Mesenteric fat pad (tissue), 1 donor: ENCODE results near the gene HNRNPAB. TPM values are rescaled to one million over a fixed set of nuclear protein-coding genes. Genes with fewer than 3 reads are reported as not detected.
"Not testable (repeated sequence)": the region's sequence is repeated elsewhere in the genome, so short reads cannot be mapped to it uniquely, and the experiment has no call there.

Experiments
- DNase-seq: peaks from one replicate; pipeline ENCODE4 v3.0.0-alpha.2; 2020; ENCODE audit warnings: low spot score
- total RNA-seq: library from RNA; stranded (reverse); fragmentation: NEBNext Ultra II Directional; extraction: Animal tissue kit (Norgen Biotek cat#: 25700); gene quantifications from one replicate; pipeline ENCODE4 v1.2.1, GENCODE V29; 2021
- donor health status: DM: yes; HTN: yes; CAD: no.

Gene HNRNPAB
- total RNA-seq, 1 donor from 2014 or later, result 186 TPM

DNA sequence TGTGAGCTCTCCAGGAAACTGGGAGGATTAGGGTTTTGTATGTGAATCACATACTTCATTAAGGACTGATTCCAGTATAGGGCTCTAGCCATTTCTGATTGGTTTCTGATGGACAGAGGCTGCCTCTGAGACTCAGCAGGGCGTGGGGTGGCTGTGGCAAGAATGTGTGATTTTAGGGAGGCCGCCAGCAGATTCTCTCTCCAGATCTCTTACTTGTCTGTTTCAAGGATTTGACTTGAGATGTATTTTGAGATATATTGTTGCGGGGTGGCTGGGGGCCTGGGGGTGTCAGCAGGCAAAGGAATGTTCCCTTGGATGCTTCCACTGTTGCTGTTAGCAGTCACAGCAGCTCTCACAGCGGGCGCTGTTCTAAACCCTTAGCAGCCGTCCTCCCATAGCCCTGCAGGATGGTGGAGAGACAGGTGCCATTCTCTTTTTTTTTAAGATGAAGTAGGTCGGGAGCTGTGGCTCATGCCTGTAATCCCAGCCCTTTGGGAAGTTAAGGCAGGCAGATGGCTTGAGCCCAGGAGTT, 8.0 kb upstream of the HNRNPAB start:
- DNase-seq, result no peak

DNA sequence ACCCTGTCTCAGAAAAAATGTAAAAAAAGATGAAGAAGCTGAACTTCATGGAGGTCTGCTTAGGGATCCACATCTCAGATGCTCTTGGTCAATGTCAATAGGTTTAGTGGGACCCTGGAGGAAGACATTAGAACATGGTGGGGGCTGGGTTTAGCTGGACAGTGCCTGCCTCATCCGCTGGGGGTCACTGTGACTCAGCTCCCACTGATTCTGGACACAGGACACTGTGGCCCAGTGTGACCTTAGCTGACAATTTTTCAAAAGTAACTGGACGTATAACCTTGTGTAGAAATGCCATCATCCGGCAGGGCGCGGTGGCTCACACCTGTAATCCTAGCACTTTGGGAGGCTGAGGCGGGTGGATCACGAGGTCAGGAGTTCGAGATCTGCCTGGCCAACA, 7.3 kb upstream of the HNRNPAB start:
- DNase-seq, result no peak

- DNase-seq, result not testable (repeated sequence)
Measured at GRCh38 chr5:178198151-178198550, 6.2 kb upstream of the HNRNPAB start.

- no peak for DNase-seq
Measured at GRCh38 chr5:178198706-178199105, 5.6 kb upstream of the HNRNPAB start.

GRCh38 chr5:178199581-178200434, 4.5 kb upstream of the HNRNPAB start:
- no peak for DNase-seq

- no peak for DNase-seq
Measured at GRCh38 chr5:178201221-178201926, 3.0 kb upstream of the HNRNPAB start.

DNA sequence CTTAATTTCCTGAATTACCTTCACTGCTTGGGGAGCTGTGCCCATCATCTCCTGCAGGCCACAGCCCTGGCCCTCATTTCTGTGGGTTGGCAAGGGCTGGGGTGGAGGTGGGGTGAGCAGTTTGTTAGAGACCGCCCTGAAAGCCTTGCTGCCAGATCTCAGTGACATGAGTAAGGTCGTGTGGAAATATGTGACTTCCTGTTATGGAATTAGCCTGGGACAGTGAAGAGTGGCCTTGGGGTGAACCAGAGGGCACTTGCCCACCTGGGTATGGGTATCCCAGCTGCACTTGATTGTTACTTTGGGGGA, 2.5 kb upstream of the HNRNPAB start:
- DNase-seq, result no peak

DNA sequence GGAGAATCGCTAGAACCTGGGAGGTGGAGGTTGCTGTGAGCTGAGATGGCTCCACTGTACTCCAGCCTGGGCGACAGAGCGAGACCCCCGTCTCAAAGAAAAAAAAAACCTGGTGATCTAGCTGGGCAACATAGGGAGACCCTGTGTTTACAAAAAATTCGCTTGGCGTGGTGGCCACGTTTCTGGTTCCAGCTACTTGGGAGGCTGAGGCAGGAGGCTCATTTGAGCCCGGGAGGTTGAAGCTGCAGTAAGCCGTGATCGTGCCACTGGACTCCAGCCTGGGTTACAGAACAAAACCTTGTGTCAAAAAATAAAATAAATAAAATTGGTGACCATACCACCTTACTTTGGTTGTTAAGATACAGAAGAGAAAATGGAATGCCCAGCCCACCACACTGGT, 1.8 kb upstream of the HNRNPAB start:
- no peak for DNase-seq

DNA sequence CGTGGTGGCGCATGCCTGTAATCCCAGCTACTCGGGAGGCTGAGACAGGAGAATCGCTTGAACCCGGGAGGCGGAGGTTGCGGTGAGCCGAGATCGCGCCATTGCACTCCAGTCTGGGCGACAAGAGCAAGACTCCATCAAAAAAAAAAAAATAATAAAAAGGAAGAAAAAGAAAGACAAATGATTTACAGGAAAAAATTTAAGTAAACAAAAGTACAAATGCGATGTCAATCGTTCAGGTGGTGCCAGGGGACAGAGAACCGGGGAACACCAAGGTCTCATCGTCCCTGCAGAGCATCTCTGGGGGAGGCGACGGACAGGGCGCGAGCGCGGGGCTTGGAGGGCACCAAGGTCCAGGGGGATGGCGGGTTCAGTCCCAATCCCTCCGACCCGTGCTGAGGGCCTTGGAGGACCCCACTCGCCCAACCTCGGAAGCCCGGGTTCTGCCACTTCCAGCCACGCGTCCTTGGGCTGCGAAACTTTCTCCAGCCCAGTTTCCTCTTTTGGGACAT, 607 bp upstream of the HNRNPAB start:
- peak; percentile 90 for DNase-seq

DNA sequence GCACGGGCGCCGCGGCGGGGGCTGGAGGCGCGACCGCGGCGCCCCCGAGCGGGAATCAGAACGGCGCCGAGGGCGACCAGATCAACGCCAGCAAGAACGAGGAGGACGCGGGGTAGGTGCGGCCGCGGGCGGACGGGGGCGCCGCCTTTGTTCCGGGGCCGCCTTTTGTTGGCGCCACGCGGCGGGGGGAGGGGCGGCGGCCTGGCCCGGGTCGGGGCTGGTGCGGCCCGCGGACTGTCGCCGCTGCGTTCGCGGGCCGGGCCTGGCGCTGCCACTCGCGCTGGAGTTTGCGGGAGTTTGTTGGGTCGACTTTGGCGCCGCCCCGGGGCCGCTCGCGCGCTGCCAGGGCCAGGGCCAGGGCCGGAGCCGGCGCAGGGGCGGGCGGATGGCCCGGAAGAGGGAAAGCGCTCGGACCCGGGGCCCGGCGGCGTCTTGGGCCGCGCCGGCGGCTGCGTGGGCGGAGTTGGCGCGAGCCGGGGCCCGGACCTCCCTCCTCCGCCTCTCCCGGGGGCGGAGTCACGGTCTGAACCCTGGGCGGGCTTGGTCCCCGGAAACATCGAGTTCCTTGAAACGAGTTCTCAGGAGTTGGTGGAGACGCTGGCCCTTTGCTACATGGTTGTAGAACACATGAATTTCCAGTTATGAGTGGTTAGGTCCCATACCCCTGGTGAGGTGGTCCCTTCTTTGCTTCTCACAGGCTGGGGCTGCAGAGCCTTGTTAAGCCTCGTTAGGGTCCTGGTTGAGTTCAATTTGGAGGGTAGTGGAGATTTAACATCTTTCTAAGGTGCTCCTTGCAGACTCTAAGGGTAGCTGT, 809 bp downstream of the HNRNPAB start:
- peak; percentile 93 for DNase-seq

DNA sequence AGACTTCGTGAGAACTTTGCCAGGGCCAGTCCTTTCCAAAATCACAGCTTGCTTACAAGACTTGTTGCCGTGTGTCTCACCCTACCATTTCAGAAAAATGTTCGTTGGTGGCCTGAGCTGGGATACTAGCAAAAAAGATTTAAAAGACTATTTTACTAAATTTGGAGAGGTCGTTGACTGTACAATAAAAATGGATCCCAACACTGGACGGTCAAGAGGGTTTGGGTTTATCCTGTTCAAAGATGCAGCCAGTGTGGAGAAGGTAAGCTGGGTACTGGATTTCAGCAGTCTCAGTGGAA, 1.4 kb downstream of the HNRNPAB start:
- no peak for DNase-seq

DNA sequence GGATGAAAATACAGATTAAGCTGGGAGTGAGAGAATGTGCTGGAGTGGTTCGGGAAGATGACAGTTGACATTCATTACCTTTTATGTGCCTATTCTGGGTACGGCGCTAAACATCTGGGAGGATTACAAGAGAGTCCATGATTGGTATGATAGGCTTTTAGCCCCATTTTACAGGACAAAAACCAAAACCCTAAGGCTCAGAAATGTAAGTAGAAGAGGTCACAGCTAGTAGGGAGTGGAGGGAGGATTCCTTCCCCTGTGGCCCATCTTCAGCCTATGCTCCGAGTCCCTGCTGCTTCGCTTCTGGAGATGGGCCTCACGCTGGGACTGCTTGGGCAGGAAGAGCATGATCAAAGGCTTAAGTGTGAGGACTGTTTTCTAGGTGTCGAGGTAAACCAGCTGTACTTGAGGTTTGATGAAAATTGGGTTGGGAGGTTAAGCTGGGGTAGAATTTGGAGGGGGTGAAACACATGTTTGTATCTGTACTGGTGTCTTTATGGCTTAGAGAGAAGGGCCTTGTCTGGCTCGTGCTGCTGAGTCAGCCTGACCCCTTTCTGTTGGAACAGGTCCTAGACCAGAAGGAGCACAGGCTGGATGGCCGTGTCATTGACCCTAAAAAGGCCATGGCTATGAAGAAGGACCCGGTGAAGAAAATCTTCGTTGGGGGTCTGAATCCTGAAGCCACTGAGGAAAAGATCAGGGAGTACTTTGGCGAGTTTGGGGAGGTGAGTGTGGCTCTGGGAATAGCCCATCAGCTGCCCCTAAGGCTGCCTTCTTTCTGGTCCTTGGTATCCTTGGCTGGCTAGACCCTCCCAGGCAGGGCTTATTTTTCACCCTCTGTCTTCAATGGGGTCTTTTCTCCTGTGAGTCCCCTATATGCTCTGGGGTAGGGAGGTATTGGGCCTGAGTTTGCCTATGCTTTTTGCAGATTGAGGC, 2.1 kb downstream of the HNRNPAB start:
- no peak for DNase-seq

GRCh38 chr5:178207183-178207916, 3.0 kb downstream of the HNRNPAB start:
- DNase-seq, result no peak

- no peak for DNase-seq
Measured at GRCh38 chr5:178207917-178208280, 3.6 kb downstream of the HNRNPAB start.

GRCh38 chr5:178208540-178209227, 4.4 kb downstream of the HNRNPAB start:
- no peak for DNase-seq

GRCh38 chr5:178209334-178210072, 5.2 kb downstream of the HNRNPAB start:
- no peak for DNase-seq

DNA sequence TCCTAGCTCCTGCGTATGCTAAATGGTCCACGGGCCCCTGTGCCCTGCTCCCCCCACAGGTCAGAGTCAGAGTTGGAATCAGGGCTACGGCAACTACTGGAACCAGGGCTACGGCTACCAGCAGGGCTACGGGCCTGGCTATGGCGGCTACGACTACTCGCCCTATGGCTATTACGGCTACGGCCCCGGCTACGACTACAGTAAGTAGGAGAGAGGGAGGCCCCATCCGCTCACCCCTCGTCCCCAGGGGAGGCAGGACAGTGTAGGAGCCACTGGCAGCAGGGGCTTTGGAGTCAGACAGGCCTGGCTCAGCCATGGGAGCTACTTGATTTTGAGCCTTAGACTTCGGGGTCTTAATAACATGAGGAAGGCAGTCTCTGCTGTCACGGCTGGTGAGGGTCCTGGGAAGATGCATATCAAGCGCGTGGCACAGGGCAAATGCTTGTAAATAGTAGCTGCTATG, 5.8 kb downstream of the HNRNPAB start:
- DNase-seq, result no peak

GRCh38 chr5:178210686-178211085, 6.4 kb downstream of the HNRNPAB start:
- no peak for DNase-seq
